ENCODE measurements around the gene PKD1L1. TPM values are rescaled to one million over a fixed set of nuclear protein-coding genes. Genes with fewer than 3 reads are reported as not detected.

PKD1L1 gene
- total and polyA plus RNA-seq, 4 donors = 0.26 to 1.1 (median 0.55) TPM

GRCh38 chr7:47782022-47782421 is 166.2 kb downstream of the PKD1L1 start:
- Histone ChIP-seq H3K9me3 (ENCODE audit: control insufficient read depth in 4 of 4, insufficient read depth in 3 of 4, low read length in 3 of 4) (peaks cover 0 to 1% (median 0%) of the 10 kb centered on the region in 4 donors), H3K9ac (ENCODE audit: insufficient read depth in 1 of 2, low read length in 2 of 2) (no peak overlapping the region), H3K4me1 (ENCODE audit: control insufficient read depth in 5 of 5, insufficient read depth in 5 of 5, low read length in 5 of 5) (peaks cover 0 to 9% (median 2%) of the 10 kb centered on the region in 5 donors), H3K27ac (ENCODE audit: low read depth in 1 of 2, low read length in 1 of 2) (no peak overlapping the region), H3K36me3 (ENCODE audit: control insufficient read depth in 4 of 4, insufficient read depth in 4 of 4, low read length in 4 of 4) (no peaks in the 10 kb centered on the region), H3K4me3 (no peak overlapping the region), H3K27me3 (ENCODE audit: control insufficient read depth in 3 of 3, insufficient read depth in 3 of 3, low read length in 2 of 3) (no peaks in the 10 kb centered on the region)
- DNase-seq = no peak
- no peak for TF ChIP-seq CTCF (IDR thresholded peaks at IDR 0.05; ENCODE audit: control extremely low read depth, extremely low read depth)
- ATAC-seq (ENCODE audit: insufficient read depth, low FRiP score) = no peak

- WGBS, 2 donors = 97% methylated on average over 5 of the region's 5 CpGs
- H3K4me1 ChIP-seq (ENCODE audit: control insufficient read depth in 5 of 5, insufficient read depth in 5 of 5, low read length in 5 of 5) = peaks cover 0 to 3% (median 0%) of the 10 kb centered on the region in 5 donors
- no peaks in the 10 kb centered on the region for H3K36me3 ChIP-seq (ENCODE audit: control insufficient read depth in 4 of 4, insufficient read depth in 4 of 4, low read length in 4 of 4)
- no peak overlapping the region for H3K9ac ChIP-seq (ENCODE audit: insufficient read depth in 1 of 2, low read length in 2 of 2)
- no peak overlapping the region for H3K27ac ChIP-seq (ENCODE audit: low read depth in 1 of 2, low read length in 1 of 2)
- TF ChIP-seq CTCF (IDR thresholded peaks at IDR 0.05; ENCODE audit: control extremely low read depth, extremely low read depth) = no peak
- H3K9me3 ChIP-seq (ENCODE audit: control insufficient read depth in 4 of 4, insufficient read depth in 3 of 4, low read length in 3 of 4) = peaks cover 0 to 1% (median 0%) of the 10 kb centered on the region in 4 donors
- ATAC-seq (ENCODE audit: insufficient read depth, low FRiP score) = no peak
- H3K27me3 ChIP-seq (ENCODE audit: control insufficient read depth in 3 of 3, insufficient read depth in 3 of 3, low read length in 2 of 3) = no peaks in the 10 kb centered on the region
- no peak for DNase-seq
- no peak overlapping the region for H3K4me3 ChIP-seq
Observed at GRCh38 chr7:47780555-47780954, 167.7 kb downstream of the PKD1L1 start.

- H3K4me1 ChIP-seq (ENCODE audit: control insufficient read depth in 5 of 5, insufficient read depth in 5 of 5, low read length in 5 of 5) = no peaks in the 10 kb centered on the region
- peaks cover 0 to 1% (median 0%) of the 10 kb centered on the region in 4 donors for H3K9me3 ChIP-seq (ENCODE audit: control insufficient read depth in 4 of 4, insufficient read depth in 3 of 4, low read length in 3 of 4)
- H3K36me3 ChIP-seq (ENCODE audit: control insufficient read depth in 4 of 4, insufficient read depth in 4 of 4, low read length in 4 of 4) = no peaks in the 10 kb centered on the region
- no peak overlapping the region for H3K4me3 ChIP-seq
- WGBS, 2 donors = 84 to 88% methylated on average over 7 of the region's 7 CpGs
- no peak for DNase-seq
- no peak for TF ChIP-seq CTCF (IDR thresholded peaks at IDR 0.05; ENCODE audit: control extremely low read depth, extremely low read depth)
- ATAC-seq (ENCODE audit: insufficient read depth, low FRiP score) = no peak
- no peak overlapping the region for H3K9ac ChIP-seq (ENCODE audit: insufficient read depth in 1 of 2, low read length in 2 of 2)
- H3K27me3 ChIP-seq (ENCODE audit: control insufficient read depth in 3 of 3, insufficient read depth in 3 of 3, low read length in 2 of 3) = no peaks in the 10 kb centered on the region
- no peak overlapping the region for H3K27ac ChIP-seq (ENCODE audit: low read depth in 1 of 2, low read length in 1 of 2)
Observed at GRCh38 chr7:47779341-47779771, 168.9 kb downstream of the PKD1L1 start.

- 57 to 60% methylated on average over 4 of the region's 4 CpGs for WGBS, 2 donors
- no peak for TF ChIP-seq CTCF (IDR thresholded peaks at IDR 0.05; ENCODE audit: control extremely low read depth, extremely low read depth)
- Histone ChIP-seq H3K4me3 (no peak overlapping the region), H3K9me3 (ENCODE audit: control insufficient read depth in 4 of 4, insufficient read depth in 3 of 4, low read length in 3 of 4) (peaks cover 0 to 1% (median 0%) of the 10 kb centered on the region in 4 donors), H3K9ac (ENCODE audit: insufficient read depth in 1 of 2, low read length in 2 of 2) (no peak overlapping the region), H3K27me3 (ENCODE audit: control insufficient read depth in 3 of 3, insufficient read depth in 3 of 3, low read length in 2 of 3) (no peaks in the 10 kb centered on the region), H3K36me3 (ENCODE audit: control insufficient read depth in 4 of 4, insufficient read depth in 4 of 4, low read length in 4 of 4) (no peaks in the 10 kb centered on the region), H3K27ac (ENCODE audit: low read depth in 1 of 2, low read length in 1 of 2) (no peak overlapping the region), H3K4me1 (ENCODE audit: control insufficient read depth in 5 of 5, insufficient read depth in 5 of 5, low read length in 5 of 5) (no peaks in the 10 kb centered on the region)
- no peak for ATAC-seq (ENCODE audit: insufficient read depth, low FRiP score)
- DNase-seq = no peak
Observed at GRCh38 chr7:47778153-47778661, 170.1 kb downstream of the PKD1L1 start.

Data from lung (tissue), 12 donors.